Fibroblast of skin of left quadriceps (primary cell): ENCODE results near the gene SEZ6.

Experiments used
- DNase-seq, 2 experiments: peaks; one replicate each; pipeline ENCODE4 v3.0.0-alpha.2; 2013; ENCODE audit warnings: low read depth in 2 of 2

SEZ6 gene

GRCh38 chr17:29005936-29006511, at the start of gene SEZ6:
Gene SEZ6 (minus strand): TSS chr17:29006033. CDS start chr17:29005869, 164 bp downstream.
- DNase-seq = peak; percentile 17 to 25

DNA sequence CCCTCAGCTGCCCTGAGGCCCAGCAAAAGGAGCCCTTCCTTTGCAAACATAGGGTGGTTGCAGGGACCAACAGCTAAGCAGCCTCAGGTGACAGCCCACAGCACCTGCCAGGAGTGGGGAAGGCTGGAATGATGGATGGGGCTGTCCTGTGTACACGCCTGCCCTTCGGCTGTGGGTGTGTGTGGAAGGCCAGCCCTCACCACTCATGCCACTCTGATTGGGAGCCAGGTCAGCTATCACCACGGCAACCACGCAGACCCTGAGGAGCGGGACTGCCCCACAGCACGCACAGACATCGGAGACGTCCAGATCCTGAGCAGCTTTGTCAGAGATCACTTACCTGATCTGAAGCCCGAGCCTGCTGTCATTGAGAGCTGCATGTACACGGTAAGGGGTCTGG, 49.0 kb upstream of the SEZ6 start:
- no peak for DNase-seq

- no peak for DNase-seq
These were observed 45.9 kb upstream of the SEZ6 start for GRCh38 chr17:29051731-29052130.

- no peak for DNase-seq
These were observed 45.4 kb upstream of the SEZ6 start for GRCh38 chr17:29051194-29051593.

GRCh38 chr17:29050176-29050575, 44.3 kb upstream of the SEZ6 start:
- no peak for DNase-seq

DNA sequence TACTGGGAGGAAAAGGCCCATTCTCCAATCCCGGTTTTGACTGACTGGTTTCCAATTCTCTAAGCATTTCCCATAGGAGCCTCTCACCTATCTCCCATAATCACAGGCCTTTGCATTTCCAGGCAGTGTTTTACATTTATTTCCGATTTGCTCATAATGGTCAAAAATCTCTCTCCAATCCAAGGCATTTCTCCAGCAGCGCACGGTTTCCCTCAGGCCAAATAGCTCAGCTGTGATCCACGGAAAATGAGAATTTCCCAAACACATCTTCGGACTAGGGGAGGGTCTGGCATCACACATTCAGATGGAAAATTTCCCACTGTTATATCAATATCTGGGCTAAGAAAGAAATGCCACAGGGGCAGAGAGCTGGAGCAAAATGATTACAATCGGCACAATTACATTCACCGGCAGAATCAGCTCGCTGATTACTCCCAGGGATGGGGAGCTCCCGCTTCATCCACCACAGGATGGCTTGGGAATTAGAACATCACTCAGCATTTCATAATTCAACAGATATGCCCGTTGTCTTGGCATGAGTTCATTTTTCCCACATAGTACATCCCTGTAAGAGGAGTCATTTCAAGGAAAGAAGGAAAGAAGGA, 43.8 kb upstream of the SEZ6 start:
- no peak for DNase-seq

- no peak for DNase-seq
These were observed 42.9 kb upstream of the SEZ6 start for GRCh38 chr17:29048440-29049368.

DNA sequence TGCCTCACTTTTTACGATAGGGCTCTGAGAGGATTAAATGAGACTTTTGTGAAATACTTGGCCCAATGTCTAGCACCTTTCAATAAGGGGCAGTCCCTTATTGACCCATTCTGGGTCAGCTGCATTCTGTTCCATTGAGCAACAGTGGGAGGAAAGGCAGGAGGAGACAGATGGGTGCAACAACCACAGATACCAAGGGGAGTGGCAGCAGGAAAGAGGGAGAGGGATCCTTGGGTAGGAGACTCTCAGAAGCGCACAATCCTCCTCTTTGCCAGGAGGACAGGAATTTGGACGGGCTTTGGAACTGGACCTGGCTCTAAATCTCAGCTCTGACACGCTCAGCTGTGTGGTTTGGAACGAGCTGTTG, 40.6 kb upstream of the SEZ6 start:
- DNase-seq = no peak

DNA sequence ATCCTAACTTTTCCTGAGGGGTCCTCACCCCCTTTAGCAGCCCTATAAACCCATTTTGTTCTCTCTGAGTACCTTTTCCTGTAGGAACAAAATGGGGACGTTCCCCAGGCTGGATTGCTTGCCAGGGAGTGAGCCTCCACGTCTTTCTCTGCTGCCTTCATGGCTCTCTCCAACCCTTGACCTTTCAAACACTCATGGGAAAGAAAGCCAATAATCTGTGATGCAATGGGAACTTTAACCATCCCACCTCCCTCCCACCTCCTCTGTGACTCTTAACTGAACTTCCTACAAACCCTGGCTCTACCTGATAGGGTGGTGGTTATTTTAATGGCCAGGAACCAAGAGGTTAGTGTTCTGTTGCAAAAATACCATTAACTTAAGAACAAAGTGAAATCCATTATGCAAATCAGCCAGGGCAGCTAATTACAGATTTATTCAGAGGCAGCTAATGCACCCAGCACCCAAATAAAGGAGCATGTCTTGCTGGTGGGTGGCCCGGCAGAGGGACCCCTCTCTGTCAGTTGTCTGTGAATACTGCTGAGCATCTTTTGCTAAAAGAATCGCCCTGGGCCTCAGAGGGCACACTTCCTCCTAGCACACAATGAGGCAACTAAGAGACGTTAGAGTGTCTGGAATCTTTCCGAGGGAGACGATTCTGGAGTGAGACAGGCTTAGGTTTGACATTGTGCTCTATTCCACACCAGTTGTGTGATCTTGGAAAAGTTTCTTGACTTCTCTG, 40.1 kb upstream of the SEZ6 start:
- no peak for DNase-seq

- no peak for DNase-seq
These were observed 39.2 kb upstream of the SEZ6 start for GRCh38 chr17:29045026-29045425.

GRCh38 chr17:29043539-29044145, 37.8 kb upstream of the SEZ6 start:
- no peak for DNase-seq

DNA sequence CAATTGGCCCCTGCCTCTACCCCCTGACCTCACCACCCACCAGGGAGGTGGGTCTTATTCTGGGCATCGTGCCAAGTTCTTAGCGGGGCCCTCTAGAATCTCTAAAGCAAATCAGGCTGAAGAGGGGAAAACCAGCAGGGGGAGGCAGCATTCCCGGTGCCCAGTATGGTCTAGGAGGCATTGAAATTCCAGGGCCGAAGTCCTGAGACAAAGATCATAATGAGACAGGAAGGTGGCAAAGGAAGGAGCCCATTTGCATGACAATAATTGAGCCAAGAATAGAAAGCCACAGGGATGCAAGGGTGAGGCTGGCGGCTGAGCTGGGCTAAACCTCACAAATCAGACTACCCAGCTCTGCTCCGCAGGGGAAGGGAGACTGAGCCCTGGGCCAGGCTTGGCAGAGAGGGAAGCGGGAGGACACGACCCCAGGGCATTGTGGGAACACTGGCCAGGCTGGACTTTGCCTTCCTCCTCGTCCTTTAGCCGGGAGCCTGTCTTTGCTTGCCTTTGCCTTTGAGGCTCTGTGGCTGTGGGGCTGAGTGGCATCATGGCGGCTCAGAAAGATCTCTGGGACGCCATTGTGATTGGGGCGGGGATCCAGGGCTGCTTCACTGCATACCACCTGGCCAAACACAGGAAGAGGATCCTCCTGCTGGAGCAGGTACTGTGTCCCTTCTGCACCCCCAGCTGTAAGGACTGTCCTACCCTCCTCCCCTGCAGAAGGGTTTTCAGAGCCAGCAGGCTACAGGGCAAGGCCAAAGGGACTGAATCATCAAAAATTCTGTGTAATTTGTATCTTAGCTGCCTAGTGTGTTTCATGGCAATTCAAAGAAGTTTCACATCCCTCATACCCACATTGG, 37.1 kb upstream of the SEZ6 start, which contains the start of gene PIPOX:
TSS of gene PIPOX (plus strand) at position 463 of the 860 bp plus-strand sequence. CDS start at position 548, 85 bp downstream.
- peak in 1 of 2 experiments; percentile 4 for DNase-seq

DNA sequence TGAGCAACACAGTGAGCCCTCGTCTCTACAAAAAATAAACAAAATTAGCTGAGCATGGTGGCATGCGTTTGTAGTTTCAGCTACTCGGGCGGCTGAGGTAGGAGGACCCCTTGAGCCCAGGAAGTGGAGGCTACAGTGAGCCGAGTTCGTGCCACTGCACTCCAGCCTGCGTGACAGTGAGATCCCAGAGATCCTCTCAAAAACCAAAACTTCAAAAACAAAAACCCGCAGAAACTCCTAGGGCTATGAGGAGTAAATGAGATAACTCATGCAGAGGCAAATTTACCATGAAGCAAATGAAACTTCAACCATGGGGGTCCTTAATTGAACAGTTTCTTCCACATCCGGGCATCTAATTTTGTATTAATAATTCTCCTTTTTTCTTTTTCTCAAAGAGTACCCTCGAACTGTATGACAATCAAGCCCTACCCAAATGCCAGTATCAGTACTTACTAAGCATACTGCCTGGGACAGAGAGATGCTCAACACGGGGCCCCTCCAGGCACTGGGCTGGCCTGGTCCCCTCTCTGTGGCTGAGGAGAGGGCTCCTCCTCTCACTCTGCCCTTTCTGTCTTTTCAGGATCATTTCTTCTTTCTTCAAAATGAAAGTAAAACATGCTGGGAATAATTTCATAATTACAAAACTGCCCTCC, 36.3 kb upstream of the SEZ6 start:
- no peak for DNase-seq

GRCh38 chr17:29041571-29041970, 35.7 kb upstream of the SEZ6 start:
- no peak for DNase-seq

- no peak for DNase-seq
These were observed 35.3 kb upstream of the SEZ6 start for GRCh38 chr17:29041091-29041490.

DNA sequence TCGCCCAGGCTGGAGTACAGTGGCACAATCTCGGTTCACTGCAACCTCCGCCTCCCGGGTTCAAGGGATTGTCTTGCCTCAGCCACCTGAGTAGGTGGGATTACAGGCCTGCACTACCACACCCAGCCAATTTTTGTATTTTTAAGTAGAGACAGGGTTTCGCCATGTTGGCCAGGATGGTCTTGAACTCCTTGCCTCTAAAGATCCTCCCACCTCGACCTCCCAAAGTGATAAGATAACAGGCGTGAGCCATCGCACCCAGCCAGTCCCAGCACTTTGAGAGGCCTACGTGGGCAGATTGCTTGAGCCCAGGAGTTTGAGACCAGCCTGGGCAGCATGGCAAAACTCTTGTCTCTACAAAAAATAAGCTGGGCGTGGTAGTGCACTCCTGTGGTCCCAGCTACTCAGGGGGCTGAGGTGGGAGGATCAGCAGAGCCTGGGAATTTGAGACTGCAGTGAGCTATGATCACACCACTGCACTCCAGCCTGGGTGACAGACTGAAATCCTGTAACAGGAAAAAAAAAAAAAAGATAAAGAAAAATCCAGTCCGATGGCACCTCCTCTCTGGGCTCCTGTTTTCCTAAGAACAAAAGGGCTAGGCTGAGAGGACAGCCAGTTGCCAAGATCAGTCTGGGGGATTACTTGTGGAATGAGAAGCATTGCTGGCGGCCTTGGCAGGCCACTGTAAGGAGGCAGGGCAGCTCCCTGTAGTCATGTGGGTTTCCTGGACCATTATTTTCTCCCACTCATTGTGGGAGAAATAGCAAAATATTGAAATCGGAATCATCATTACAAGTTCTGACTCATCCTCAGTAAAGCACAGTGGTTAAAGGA, 34.1 kb upstream of the SEZ6 start:
- peak; percentile 68 to 70 for DNase-seq

- DNase-seq = no peak
These were observed 32.4 kb upstream of the SEZ6 start for GRCh38 chr17:29038085-29038795.

- no peak for DNase-seq
These were observed 31.9 kb upstream of the SEZ6 start for GRCh38 chr17:29037739-29038084.

DNA sequence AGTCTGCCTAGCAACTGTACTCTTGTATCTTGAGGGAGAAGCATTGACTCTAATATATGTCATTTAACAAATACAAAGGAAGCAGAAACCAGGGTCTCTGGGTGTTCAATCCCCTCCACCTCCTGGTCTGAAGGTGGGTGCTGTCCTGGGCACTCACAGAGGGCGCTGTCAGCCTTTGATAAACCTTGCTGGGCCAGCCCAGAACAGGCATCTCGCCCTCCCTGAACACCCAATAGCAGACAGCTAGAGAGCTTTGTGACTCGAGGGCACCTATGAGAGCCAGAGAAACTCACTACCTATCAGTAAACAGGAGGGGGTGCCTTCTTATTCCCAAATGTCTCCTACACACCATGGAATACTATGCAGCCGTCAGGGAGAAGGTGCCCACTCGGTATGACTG, 30.8 kb upstream of the SEZ6 start:
- DNase-seq = no peak
